Gastrocnemius medialis (tissue), 4 donors: Measurements from ENCODE around the gene WSB1. TPM values are rescaled to one million over a fixed set of nuclear protein-coding genes. Genes with fewer than 3 reads are reported as not detected.

Experiments used
- ATAC-seq, 2 donors: fragments of 150-250 bp; one replicate each; pipeline ENCODE4 v1.9.1; 2016
- DNase-seq, 2 donors: peaks; one replicate each; pipeline ENCODE4 v3.0.0-alpha.2; 2019
- H3K27ac ChIP-seq, 4 donors: fragments of 200-600 bp; sonication (generic); 1 replicate in 1 of 4; 2 replicates in 3 of 4; pipeline ENCODE4 v1.5.1; 2016 to 2018; ENCODE audit warnings: mild to moderate bottlenecking in 2 of 4, moderate library complexity in 1 of 4
- H3K27me3 ChIP-seq, 3 donors: fragments of 200-600 bp; sonication (generic) in 2 of 3; 1 replicate in 1 of 3; 2 replicates in 2 of 3; pipeline versions ENCODE4 v1.5.1 to v1.6.0; 2016 to 2019; ENCODE audit warnings: mild to moderate bottlenecking in 1 of 3, moderate library complexity in 1 of 3
- H3K36me3 ChIP-seq, 2 donors: fragments of 200-600 bp; sonication (generic) in 1 of 2; one replicate each; pipeline ENCODE4 v1.5.1; 2017 to 2018
- H3K4me1 ChIP-seq, 2 donors: fragments of 200-600 bp; sonication (generic) in 1 of 2; one replicate each; pipeline ENCODE4 v1.5.1; 2016 to 2017; ENCODE audit warnings: mild to moderate bottlenecking in 2 of 2
- H3K4me3 ChIP-seq, 4 donors: fragments of 200-600 bp; sonication (generic) in 3 of 4; 1 replicate in 1 of 4; 2 replicates in 3 of 4; pipeline ENCODE4 v1.5.1; 2016 to 2019; ENCODE audit warnings: mild to moderate bottlenecking in 2 of 4
- H3K9me3 ChIP-seq, 3 donors: fragments of 200-600 bp; sonication (generic) in 2 of 3; 1 replicate in 1 of 3; 2 replicates in 2 of 3; pipeline ENCODE4 v1.5.1; 2016 to 2019
- POLR2A ChIP-seq, 2 donors: fragments of 450-650 bp; IDR thresholded peaks; one replicate each; pipeline ENCODE4 v1.6.1; 2017; ENCODE audit warnings: antibody characterized with exemption in 2 of 2, mild to moderate bottlenecking in 2 of 2, moderate library complexity in 2 of 2
- in situ Hi-C, 4 donors: fragments of 200-750 bp; cut with MboI; loops; one replicate each; pipeline versions ENCODE4 v1.15.0 to v1.8.0; 2017; ENCODE audit warnings: low sequenced_read_pairs in 4 of 4
- intact Hi-C: fragments of 100-400 bp; cut with DNase I; formaldehyde crosslinking; loops from one replicate; pipeline ENCODE4 v1.15.1; 2023; ENCODE audit warnings: low total_unique reads
- total RNA-seq, 4 donors: library from RNA; depleted of rRNA; stranded (reverse); fragments of >200 nt; gene quantifications; one replicate each; pipeline versions ENCODE4 v1.1.0 to v1.2.3, GENCODE V29; 2016
- TF ChIP-seq, protein P1 (sequence below), 5 experiments: fragments of 450-650 bp in 3 of 5; fragments of 200-600 bp in 2 of 5; sonication (generic) in 2 of 5; IDR thresholded peaks in 4 of 5; conservative IDR thresholded peaks in 1 of 5; 1 replicate in 4 of 5; 2 replicates in 1 of 5; pipeline ENCODE4 v1.5.1; 2016 to 2019; ENCODE audit warnings: antibody characterized with exemption in 5 of 5, mild to moderate bottlenecking in 3 of 5, moderate library complexity in 3 of 5

WSB1 gene
- total RNA-seq, 4 donors from 2014 or later = 15.8 to 48.1 (median 20.4) TPM

DNA sequence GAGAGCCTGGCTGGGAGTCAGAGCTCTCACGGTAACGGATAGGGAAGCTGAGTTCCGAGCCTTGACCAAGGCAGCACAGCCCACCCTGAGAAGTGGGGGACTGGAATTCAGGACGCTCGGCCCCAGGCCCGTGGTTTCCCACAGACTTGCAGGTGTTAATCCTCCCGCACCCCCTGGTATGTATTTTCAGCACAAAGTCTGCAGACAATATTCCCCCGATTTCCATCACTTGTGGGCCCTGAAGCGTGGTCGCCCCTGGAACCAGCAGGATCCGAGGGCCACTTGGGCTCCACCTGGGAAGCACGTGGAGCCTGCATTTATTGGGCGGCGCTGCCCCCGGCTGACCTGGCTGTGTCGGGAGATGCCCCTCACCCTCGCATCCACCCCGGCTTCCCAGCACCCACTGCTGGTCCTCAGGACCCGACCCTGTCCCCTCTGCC is 60.2 kb downstream of the WSB1 start:
- Histone ChIP-seq H3K36me3 (no peaks in the 10 kb centered on the region), H3K27ac (peak overlapping the region; percentile 62 to 88 (median 79)), H3K4me1 (peaks cover 11 to 14% of the 10 kb centered on the region in 2 donors), H3K9me3 (no peaks in the 10 kb centered on the region), H3K4me3 (peak overlapping the region; percentile 62 to 66 (median 65)), H3K27me3 (no peaks in the 10 kb centered on the region)
- DNase-seq = no peak
- no peak for TF ChIP-seq POLR2A (IDR thresholded peaks at IDR 0.05)
- TF ChIP-seq, protein P1, sequence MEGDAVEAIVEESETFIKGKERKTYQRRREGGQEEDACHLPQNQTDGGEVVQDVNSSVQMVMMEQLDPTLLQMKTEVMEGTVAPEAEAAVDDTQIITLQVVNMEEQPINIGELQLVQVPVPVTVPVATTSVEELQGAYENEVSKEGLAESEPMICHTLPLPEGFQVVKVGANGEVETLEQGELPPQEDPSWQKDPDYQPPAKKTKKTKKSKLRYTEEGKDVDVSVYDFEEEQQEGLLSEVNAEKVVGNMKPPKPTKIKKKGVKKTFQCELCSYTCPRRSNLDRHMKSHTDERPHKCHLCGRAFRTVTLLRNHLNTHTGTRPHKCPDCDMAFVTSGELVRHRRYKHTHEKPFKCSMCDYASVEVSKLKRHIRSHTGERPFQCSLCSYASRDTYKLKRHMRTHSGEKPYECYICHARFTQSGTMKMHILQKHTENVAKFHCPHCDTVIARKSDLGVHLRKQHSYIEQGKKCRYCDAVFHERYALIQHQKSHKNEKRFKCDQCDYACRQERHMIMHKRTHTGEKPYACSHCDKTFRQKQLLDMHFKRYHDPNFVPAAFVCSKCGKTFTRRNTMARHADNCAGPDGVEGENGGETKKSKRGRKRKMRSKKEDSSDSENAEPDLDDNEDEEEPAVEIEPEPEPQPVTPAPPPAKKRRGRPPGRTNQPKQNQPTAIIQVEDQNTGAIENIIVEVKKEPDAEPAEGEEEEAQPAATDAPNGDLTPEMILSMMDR (IDR thresholded peaks at IDR 0.05 in 4 of 5, conservative IDR thresholded peaks at IDR 0.05 in 1 of 5) = peak in 1 of 5 experiments; percentile 4
- in situ Hi-C loops (loop anchor here in 3 of 4 donors (5.0 to 25.0 kb wide), 6 partner anchors 108 to 533 kb away; partner anchors contain the start of genes KSR1 (in 2 of the 3) and LYRM9 (in 1 of the 3)), intact Hi-C loops (loop anchor here (2.0 to 5.0 kb wide), 2 partner anchors 143 to 218 kb away; no protein-coding TSS in a partner anchor)
- ATAC-seq = peak in 1 of 2 donors; percentile 14

DNA sequence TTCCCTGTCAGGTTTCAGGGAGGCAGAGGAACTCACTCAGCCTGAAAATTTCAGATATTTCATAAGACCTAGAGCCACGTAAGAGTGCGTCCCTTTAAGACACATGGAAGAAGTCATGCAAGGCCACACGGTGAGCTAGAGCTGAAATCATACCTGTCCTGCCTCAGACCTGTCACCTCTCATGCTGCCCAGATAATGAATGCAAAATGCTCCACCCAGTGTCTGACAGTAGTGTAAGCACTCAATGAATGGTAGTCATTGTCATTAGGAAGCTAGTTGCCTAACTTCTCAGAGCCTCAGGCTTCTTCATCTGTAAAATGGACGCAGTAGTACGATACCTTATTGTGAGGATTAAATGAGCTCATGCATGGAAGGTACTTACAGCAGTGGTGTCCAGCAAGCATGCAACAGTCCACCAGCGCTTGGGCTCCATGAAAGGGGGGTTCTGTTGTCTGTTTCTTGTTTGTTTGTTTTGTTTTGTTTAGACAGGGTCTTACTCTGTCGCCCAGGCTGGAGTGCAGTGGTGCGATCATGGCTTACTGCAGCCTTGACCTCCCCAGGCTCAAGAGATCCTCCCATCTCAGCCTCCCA is 60.7 kb downstream of the WSB1 start:
- intact Hi-C loops (loop anchor here (2.0 to 5.0 kb wide), 2 partner anchors 142 to 218 kb away; no protein-coding TSS in a partner anchor), in situ Hi-C loops (loop anchor here (5.0 to 25.0 kb wide), 6 partner anchors 108 to 533 kb away; partner anchors contain the start of genes KSR1 (in 2 of the 4) and LYRM9 (in 1 of the 4))
- peak in 1 of 2 donors; percentile 23 for ATAC-seq
- peak overlapping the region in 3 of 4 donors; percentile 64 to 66 (median 66) for H3K4me3 ChIP-seq
- H3K9me3 ChIP-seq = no peaks in the 10 kb centered on the region
- TF ChIP-seq, protein P1 (IDR thresholded peaks at IDR 0.05 in 4 of 5, conservative IDR thresholded peaks at IDR 0.05 in 1 of 5) = no peak
- TF ChIP-seq POLR2A (IDR thresholded peaks at IDR 0.05) = no peak
- H3K27me3 ChIP-seq = no peaks in the 10 kb centered on the region
- no peaks in the 10 kb centered on the region for H3K36me3 ChIP-seq
- DNase-seq = no peak
- H3K4me1 ChIP-seq = peaks cover 11 to 14% of the 10 kb centered on the region in 2 donors
- H3K27ac ChIP-seq = peak overlapping the region; percentile 62 to 88 (median 79)

GRCh38 chr17:27355419-27355818 is 61.5 kb downstream of the WSB1 start:
- H3K9me3 ChIP-seq = no peaks in the 10 kb centered on the region
- H3K27ac ChIP-seq = no peak overlapping the region
- H3K4me3 ChIP-seq = no peak overlapping the region
- peaks cover 11 to 14% of the 10 kb centered on the region in 2 donors for H3K4me1 ChIP-seq
- H3K27me3 ChIP-seq = no peaks in the 10 kb centered on the region
- in situ Hi-C loops = loop anchor here in 3 of 4 donors (5.0 to 25.0 kb wide), 4 partner anchors 107 to 532 kb away; partner anchors contain the start of genes KSR1 (in 2 of the 3) and LYRM9 (in 1 of the 3)
- H3K36me3 ChIP-seq = no peaks in the 10 kb centered on the region
- no peak for DNase-seq
- no peak for ATAC-seq
- intact Hi-C loops = loop anchor here (2.0 kb wide), 1 partner anchor 141 kb away; no protein-coding TSS in a partner anchor
- TF ChIP-seq, protein P1 (IDR thresholded peaks at IDR 0.05 in 4 of 5, conservative IDR thresholded peaks at IDR 0.05 in 1 of 5) = no peak
- TF ChIP-seq POLR2A (IDR thresholded peaks at IDR 0.05) = no peak

DNA sequence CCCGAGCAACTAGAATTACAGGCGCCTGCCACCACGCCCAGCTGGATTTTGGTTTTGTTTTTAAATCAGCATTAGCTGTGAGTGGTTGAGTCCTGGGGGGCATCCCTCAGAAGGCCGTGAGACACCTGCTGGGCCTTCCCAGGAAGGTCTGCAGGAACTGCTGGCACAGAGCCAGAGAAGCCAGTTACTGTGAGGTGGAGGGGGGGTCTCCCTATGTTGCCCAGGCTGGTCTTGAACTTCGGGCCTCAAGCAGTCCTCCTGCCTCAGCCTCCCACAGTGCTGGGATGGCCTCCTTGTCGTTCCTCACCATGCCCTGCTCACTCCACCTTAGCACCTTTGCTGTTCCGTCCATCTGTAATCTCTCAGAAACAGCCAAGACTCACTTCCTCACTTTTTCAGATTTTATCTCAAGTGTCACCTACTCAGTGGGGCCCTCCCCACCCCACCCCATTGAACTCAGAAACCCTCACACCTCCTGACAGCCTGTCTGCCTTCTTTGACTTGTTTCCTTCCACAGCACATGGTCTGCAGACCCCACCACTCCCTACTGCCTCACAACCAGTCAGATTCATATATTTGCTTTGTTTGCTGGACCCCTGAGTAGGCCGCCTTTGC is 62.3 kb downstream of the WSB1 start:
- Histone ChIP-seq H3K36me3 (no peaks in the 10 kb centered on the region), H3K27me3 (no peaks in the 10 kb centered on the region), H3K9me3 (no peaks in the 10 kb centered on the region), H3K4me1 (peaks cover 11 to 14% of the 10 kb centered on the region in 2 donors), H3K4me3 (no peak overlapping the region), H3K27ac (no peak overlapping the region)
- intact Hi-C loops = no loop called here
- in situ Hi-C loops = loop anchor here in 3 of 4 donors (5.0 to 25.0 kb wide), 4 partner anchors 106 to 531 kb away; partner anchors contain the start of genes KSR1 (in 2 of the 3) and LYRM9 (in 1 of the 3)
- TF ChIP-seq, protein P1 (IDR thresholded peaks at IDR 0.05 in 4 of 5, conservative IDR thresholded peaks at IDR 0.05 in 1 of 5) = no peak
- no peak for TF ChIP-seq POLR2A (IDR thresholded peaks at IDR 0.05)
- ATAC-seq = no peak
- DNase-seq = no peak
